Measurements from ENCODE around the gene FCER1G.

Gene FCER1G

GRCh38 chr1:161215076-161215475 is at the start of gene FCER1G:
Gene FCER1G (plus strand): TSS chr1:161215295. CDS start chr1:161215322, 27 bp downstream.
- peak; percentile 72 for DNase-seq (ENCODE audit: low spot score)

- DNase-seq (ENCODE audit: low spot score): peak; percentile 99
These were observed 49.1 kb upstream of the FCER1G start, which contains the start of gene PPOX for GRCh38 chr1:161165742-161166668. Gene PPOX (plus strand): TSS chr1:161166426. CDS start chr1:161166848, 422 bp downstream.

- no peak for DNase-seq (ENCODE audit: low spot score)
These were observed 48.2 kb upstream of the FCER1G start for GRCh38 chr1:161166669-161167548.

GRCh38 chr1:161168906-161169305 is 46.2 kb upstream of the FCER1G start:
- DNase-seq (ENCODE audit: low spot score): no peak

- no peak for DNase-seq (ENCODE audit: low spot score)
These were observed 43.9 kb upstream of the FCER1G start for GRCh38 chr1:161171191-161171590.

- no peak for DNase-seq (ENCODE audit: low spot score)
These were observed 43.4 kb upstream of the FCER1G start for GRCh38 chr1:161171696-161172095.

- no peak for DNase-seq (ENCODE audit: low spot score)
These were observed 42.7 kb upstream of the FCER1G start for GRCh38 chr1:161172349-161172748.

- DNase-seq (ENCODE audit: low spot score): no peak
These were observed 42.2 kb upstream of the FCER1G start for GRCh38 chr1:161172776-161173376.

GRCh38 chr1:161173711-161174110 is 41.4 kb upstream of the FCER1G start:
- no peak for DNase-seq (ENCODE audit: low spot score)

GRCh38 chr1:161174911-161175310 is 40.2 kb upstream of the FCER1G start:
- DNase-seq (ENCODE audit: low spot score): no peak

- DNase-seq (ENCODE audit: low spot score): no peak
These were observed 39.2 kb upstream of the FCER1G start for GRCh38 chr1:161175771-161176453.

- DNase-seq (ENCODE audit: low spot score): no peak
These were observed 38.5 kb upstream of the FCER1G start for GRCh38 chr1:161176468-161177111.

- DNase-seq (ENCODE audit: low spot score): peak; percentile 90
These were observed 37.8 kb upstream of the FCER1G start, which contains the start of gene B4GALT3 for GRCh38 chr1:161177112-161177935. Gene B4GALT3 (minus strand): TSS chr1:161177507. CDS start chr1:161176060, 1,447 bp downstream.

GRCh38 chr1:161177936-161178244 is 37.2 kb upstream of the FCER1G start:
- DNase-seq (ENCODE audit: low spot score): no peak

GRCh38 chr1:161179698-161180097 is 35.4 kb upstream of the FCER1G start:
- DNase-seq (ENCODE audit: low spot score): no peak

GRCh38 chr1:161180639-161181038 is 34.5 kb upstream of the FCER1G start:
- no peak for DNase-seq (ENCODE audit: low spot score)

GRCh38 chr1:161182214-161182613 is 32.9 kb upstream of the FCER1G start:
- no peak for DNase-seq (ENCODE audit: low spot score)

GRCh38 chr1:161185282-161185682 is 29.8 kb upstream of the FCER1G start:
- DNase-seq (ENCODE audit: low spot score): peak; percentile 88

GRCh38 chr1:161185732-161186311 is 29.3 kb upstream of the FCER1G start:
- DNase-seq (ENCODE audit: low spot score): peak; percentile 61

GRCh38 chr1:161187311-161187710 is 27.8 kb upstream of the FCER1G start:
- no peak for DNase-seq (ENCODE audit: low spot score)
